ENCODE measurements around the gene PBX1.

GRCh38 chr1:164611754-164612642, 53.0 kb downstream of the PBX1 start:
- TF ChIP-seq, protein P1, sequence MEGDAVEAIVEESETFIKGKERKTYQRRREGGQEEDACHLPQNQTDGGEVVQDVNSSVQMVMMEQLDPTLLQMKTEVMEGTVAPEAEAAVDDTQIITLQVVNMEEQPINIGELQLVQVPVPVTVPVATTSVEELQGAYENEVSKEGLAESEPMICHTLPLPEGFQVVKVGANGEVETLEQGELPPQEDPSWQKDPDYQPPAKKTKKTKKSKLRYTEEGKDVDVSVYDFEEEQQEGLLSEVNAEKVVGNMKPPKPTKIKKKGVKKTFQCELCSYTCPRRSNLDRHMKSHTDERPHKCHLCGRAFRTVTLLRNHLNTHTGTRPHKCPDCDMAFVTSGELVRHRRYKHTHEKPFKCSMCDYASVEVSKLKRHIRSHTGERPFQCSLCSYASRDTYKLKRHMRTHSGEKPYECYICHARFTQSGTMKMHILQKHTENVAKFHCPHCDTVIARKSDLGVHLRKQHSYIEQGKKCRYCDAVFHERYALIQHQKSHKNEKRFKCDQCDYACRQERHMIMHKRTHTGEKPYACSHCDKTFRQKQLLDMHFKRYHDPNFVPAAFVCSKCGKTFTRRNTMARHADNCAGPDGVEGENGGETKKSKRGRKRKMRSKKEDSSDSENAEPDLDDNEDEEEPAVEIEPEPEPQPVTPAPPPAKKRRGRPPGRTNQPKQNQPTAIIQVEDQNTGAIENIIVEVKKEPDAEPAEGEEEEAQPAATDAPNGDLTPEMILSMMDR (conservative IDR thresholded peaks at IDR 0.05; ENCODE audit: low read depth, low read length) = no peak
- TF ChIP-seq RCOR1 (IDR thresholded peaks at IDR 0.05; ENCODE audit: insufficient replicate concordance, low read length) (no peak), POLR2A (IDR thresholded peaks at IDR 0.05; ENCODE audit: low read depth, low read length) (no peak), MAZ (IDR thresholded peaks at IDR 0.05; ENCODE audit: borderline replicate concordance, low read depth, low read length) (no peak), BHLHE40 (IDR thresholded peaks at IDR 0.05; ENCODE audit: low read depth, low read length) (no peak), CEBPB (IDR thresholded peaks at IDR 0.05; ENCODE audit: low read depth, low read length) (peak; percentile 54), RAD21 (IDR thresholded peaks at IDR 0.05; ENCODE audit: low read length) (no peak), ELK1 (IDR thresholded peaks at IDR 0.05; ENCODE audit: borderline replicate concordance, low read depth, low read length) (no peak), MAFK (IDR thresholded peaks at IDR 0.05; ENCODE audit: low read depth, low read length) (no peak), SMC3 (IDR thresholded peaks at IDR 0.05; ENCODE audit: low read depth, low read length) (0 out of 2 replicates have a peak, but pooled peaks have one; percentile 3), FOS (IDR thresholded peaks at IDR 0.05; ENCODE audit: low read depth, low read length) (no peak), RFX5 (IDR thresholded peaks at IDR 0.05; ENCODE audit: low read depth, low read length) (no peak)
- TF ChIP-seq, protein P2, sequence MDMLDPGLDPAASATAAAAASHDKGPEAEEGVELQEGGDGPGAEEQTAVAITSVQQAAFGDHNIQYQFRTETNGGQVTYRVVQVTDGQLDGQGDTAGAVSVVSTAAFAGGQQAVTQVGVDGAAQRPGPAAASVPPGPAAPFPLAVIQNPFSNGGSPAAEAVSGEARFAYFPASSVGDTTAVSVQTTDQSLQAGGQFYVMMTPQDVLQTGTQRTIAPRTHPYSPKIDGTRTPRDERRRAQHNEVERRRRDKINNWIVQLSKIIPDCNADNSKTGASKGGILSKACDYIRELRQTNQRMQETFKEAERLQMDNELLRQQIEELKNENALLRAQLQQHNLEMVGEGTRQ (IDR thresholded peaks at IDR 0.05; ENCODE audit: low read depth, low read length) = no peak
